GM19324 (cell line): ENCODE measurements around the gene IL13RA1.
"Not testable (repeated sequence)": the region's sequence is repeated elsewhere in the genome, so short reads cannot be mapped to it uniquely, and the experiment has no call there.

Experiments
- ATAC-seq: cut with Tn5 transposase; IDR thresholded peaks from one replicate; pipeline ENCODE4 v1.9.1; 2021; ENCODE audit warnings: mild to moderate bottlenecking, moderate library complexity; ENCODE audit not compliant: unreplicated experiment, low FRiP score

Gene IL13RA1

DNA sequence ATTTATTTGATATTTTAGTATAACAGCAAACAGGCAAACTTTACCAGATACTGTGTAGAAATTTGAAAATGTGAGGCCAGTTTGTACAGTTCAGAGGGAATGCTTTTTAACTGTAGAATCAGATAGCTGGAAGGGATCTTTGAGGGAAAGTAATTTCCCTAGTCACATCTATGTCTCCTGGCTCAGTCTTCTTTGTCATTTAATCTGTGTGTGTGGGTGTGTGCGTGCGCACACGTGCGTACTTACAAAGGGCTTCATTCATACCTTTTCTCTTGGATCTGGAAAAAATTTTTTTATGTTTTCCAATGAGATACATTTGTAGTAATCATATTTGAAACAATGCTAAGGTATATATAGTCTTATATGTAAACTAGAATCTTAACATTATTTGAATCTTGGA is 44.6 kb downstream of the IL13RA1 start:
- ATAC-seq = no peak

DNA sequence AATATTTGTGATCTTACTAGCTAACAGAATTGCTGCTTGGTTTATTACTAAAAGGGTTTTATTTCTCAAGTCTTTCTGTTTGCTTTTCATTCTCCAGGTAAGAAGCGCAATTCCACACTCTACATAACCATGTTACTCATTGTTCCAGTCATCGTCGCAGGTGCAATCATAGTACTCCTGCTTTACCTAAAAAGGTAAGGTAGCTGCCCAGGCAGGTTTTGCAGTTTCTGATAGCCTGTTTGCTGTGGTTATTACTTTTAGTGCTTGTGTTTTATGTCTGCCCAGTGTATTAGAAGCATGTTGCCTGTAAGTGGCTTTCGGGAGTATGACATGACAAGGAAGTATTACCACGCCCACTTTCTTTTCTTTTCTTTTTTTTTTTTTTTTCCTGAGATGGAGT is 46.4 kb downstream of the IL13RA1 start:
- no peak for ATAC-seq

DNA sequence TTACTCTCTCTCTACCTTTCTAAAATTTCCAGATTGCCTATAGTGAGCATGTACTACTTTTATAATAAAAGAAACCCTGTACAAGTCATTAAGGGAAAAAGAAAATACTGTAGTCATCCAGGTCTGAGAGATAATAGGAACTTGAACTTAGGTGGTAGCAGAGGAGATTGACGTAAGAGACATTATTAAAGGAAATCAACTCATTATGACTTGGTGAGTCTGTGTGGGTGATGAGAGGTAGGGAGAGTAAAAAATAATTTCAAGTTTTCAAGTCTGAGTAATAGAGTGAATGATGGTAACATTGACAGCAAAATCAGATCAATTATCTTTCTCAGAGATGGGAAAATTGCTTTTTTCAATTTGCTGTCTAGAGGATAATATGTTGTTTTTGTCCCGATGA is 52.2 kb downstream of the IL13RA1 start:
- ATAC-seq = no peak

GRCh38 chrX:118780509-118780908 is 53.1 kb downstream of the IL13RA1 start:
- no peak for ATAC-seq

GRCh38 chrX:118780911-118781310 is 53.5 kb downstream of the IL13RA1 start:
- ATAC-seq = no peak

DNA sequence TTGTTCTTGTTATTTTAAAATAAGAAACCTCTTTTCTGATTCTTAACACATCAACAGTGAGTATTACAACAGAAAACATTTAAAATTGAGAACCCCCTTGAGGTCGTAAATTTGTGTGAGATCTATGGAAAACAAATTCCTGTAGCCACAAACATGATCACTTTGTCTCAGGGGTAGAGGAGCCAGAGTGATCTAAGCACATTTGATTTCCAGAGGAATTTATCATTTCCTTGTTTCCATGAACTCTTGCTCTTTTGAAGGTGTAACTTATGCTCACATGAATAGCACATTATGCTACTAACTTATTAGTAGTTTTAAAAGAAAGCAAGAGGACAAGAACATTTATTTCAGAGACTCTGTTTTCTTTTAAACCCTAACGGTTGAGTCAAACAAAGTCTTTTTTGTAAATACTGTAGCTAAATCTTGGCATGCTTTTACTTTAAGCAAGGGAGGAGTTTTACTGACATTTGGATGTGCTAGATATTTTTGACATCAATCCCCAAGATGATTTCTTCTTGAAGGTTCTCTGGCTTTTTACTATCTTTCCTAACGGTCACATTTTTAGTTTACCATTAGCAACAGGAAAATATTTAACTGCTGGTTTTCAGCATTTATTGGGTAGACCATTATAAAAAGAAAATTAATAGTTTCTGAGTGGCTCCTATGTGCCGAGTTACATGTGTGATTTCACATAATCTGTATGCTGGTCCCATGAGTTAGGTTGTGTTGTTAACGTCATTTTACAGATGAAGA is 68.3 kb downstream of the IL13RA1 start:
- no peak for ATAC-seq

GRCh38 chrX:118802857-118803256 is 75.5 kb downstream of the IL13RA1 start:
- no peak for ATAC-seq

DNA sequence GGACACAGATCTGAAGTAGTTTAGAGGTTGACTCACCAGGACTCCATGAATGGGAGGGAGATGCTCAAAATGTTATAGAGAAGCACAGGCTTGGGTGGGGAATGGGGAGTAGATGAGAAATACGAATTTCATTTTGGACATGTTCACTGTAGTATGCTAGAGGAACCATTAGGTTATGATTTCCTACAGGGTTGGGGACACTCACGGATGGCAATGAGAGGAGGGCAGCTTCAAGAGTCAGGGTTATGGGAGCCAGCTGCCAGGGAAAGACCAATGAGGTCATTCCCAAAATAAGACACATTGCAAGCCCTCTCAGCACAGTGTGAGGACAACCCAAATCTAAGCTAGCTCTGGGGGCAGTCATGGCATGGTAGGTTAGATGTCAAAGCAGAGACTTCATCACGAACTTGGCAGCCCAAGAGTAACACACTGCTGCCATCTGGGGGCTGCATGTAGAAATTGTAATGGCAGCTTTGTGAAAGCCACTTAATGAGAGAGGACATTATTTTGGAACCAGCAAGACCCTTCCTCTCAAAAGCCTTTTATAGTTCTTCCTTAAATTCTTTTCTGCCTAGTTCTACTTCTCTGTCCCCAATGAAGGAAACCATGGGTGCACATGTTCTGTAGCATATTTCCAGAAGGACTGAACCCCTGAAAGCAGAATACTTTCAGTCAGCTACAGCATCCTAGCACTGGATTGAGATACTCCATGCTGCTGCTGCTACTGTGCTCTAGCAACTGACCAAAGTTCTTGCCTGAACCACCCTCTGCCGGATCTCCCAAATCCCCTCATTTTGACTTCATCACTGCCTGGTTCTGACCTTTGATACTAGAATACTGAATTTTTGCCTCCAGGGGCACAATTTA is 80.0 kb downstream of the IL13RA1 start:
- ATAC-seq = no peak

- ATAC-seq = not testable (repeated sequence)
These were observed 89.9 kb downstream of the IL13RA1 start for GRCh38 chrX:118817257-118817656.

- ATAC-seq = no peak
These were observed 96.1 kb downstream of the IL13RA1 start, which contains the start of gene ZCCHC12 for GRCh38 chrX:118823263-118824172. TSS of gene ZCCHC12 (plus strand) at chrX:118823824. CDS start at chrX:118825245, 1,421 bp downstream.

GRCh38 chrX:118824173-118824730 is 96.8 kb downstream of the IL13RA1 start:
- ATAC-seq = no peak

- no peak for ATAC-seq
These were observed 97.8 kb downstream of the IL13RA1 start for GRCh38 chrX:118825227-118825626.

GRCh38 chrX:118839334-118839958 is 112.0 kb downstream of the IL13RA1 start:
- no peak for ATAC-seq
